ENCODE data around the gene PPT2.
"Not testable (repeated sequence)": the region's sequence is repeated elsewhere in the genome, so short reads cannot be mapped to it uniquely, and the experiment has no call there.

The PPT2 gene

DNA sequence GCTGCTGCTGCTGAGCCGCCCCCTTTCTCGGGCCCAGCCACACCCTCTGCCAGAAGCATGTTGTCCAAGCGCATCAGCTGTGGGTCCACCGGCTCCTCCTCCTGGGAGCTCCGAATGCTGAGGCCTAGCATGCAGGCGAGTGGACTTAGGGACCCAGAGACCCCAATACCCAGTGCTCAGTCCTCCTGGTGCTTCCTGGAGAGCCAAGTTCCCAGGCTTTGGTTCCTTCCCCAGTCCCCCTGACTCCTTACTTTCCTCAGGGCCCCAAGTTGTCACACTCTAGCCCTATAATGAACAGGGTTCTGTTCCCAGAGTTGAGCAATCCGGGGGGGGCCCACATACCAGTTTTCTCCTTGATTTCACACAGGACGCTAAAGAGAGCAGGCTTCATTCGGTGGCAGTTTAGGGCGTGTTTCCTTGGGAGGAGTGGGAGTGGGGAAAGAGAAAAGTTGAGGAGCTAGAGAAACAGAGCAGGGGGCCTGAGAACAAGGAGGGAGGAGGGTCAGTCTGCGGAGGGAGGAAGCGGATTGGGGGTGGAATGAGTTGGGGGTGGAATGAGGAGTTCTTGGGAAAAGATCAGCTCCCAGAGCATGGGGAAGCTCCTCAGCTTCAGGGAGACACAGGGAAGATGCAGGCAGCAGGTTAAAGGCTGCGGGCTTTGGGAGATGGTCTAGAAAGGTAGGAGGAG lies 34.6 kb downstream of the PPT2 start:
- Histone ChIP-seq H3K27me3 (ENCODE audit: control insufficient read depth in 5 of 5, insufficient read depth in 4 of 5, low read length in 5 of 5) (no peaks in the 10 kb centered on the region), H3K4me1 (ENCODE audit: control insufficient read depth in 5 of 5, insufficient read depth in 5 of 5, low read length in 5 of 5) (peaks cover 13 to 76% (median 61%) of the 10 kb centered on the region in 5 donors), H3K27ac (ENCODE audit: low read depth, low read length) (peak overlapping the region; percentile 97), H3K9me3 (ENCODE audit: control insufficient read depth in 5 of 5, low read length in 5 of 5) (no peaks in the 10 kb centered on the region), H3K9ac (ENCODE audit: low read length in 5 of 5) (peak overlapping the region; percentile 73 to 87 (median 85)), H3K36me3 (ENCODE audit: control insufficient read depth in 5 of 5, insufficient read depth in 5 of 5, low read length in 5 of 5) (peaks cover 0 to 31% (median 17%) of the 10 kb centered on the region in 5 donors), H3K4me3 (ENCODE audit: low read depth in 1 of 5, low read length in 5 of 5) (peak overlapping the region; percentile 35 to 76 (median 68))

DNA sequence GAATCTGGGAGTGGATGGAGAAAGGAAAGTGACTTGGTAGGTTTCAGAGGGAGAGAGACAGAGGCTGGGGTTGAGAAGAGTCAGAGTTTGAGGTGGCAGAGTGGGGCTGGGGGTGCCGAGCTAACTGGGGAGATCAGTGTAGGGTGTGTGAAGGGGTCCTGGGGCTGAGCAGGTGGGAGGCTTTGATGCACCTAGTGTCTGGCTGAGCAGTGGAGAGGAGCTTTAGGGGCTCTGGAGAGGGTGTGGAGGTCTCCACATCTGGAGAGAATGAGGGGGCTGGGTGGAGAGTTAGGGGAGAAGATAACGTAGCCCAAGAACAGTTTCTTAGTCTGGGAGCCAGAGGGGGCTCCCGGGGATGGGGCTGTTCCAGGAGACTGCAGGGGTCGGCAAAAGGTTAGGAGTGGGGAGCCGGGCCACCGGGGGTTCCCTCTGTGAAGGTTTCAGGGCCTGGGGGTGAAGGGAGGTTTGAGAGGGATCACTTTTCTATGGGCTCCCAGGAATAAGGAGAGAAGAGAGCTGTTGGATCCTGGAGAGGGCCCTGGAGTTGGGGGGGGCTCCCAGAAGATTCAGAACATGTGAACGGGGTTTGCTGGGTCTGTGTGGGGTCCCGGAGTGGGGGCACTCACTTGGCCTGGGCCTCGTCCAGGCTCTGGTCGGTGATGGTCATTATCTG lies 35.3 kb downstream of the PPT2 start:
- Histone ChIP-seq H3K27me3 (ENCODE audit: control insufficient read depth in 5 of 5, insufficient read depth in 4 of 5, low read length in 5 of 5) (no peaks in the 10 kb centered on the region), H3K9ac (ENCODE audit: low read length in 5 of 5) (peak overlapping the region; percentile 73 to 87 (median 85)), H3K27ac (ENCODE audit: low read depth, low read length) (peak overlapping the region; percentile 97), H3K4me1 (ENCODE audit: control insufficient read depth in 5 of 5, insufficient read depth in 5 of 5, low read length in 5 of 5) (peaks cover 13 to 71% (median 54%) of the 10 kb centered on the region in 5 donors), H3K36me3 (ENCODE audit: control insufficient read depth in 5 of 5, insufficient read depth in 5 of 5, low read length in 5 of 5) (peaks cover 0 to 24% (median 16%) of the 10 kb centered on the region in 5 donors), H3K9me3 (ENCODE audit: control insufficient read depth in 5 of 5, low read length in 5 of 5) (no peaks in the 10 kb centered on the region), H3K4me3 (ENCODE audit: low read depth in 1 of 5, low read length in 5 of 5) (peak overlapping the region; percentile 35 to 76 (median 68))

GRCh38 chr6:32189742-32190053 lies 35.8 kb downstream of the PPT2 start:
- H3K4me3 ChIP-seq (ENCODE audit: low read depth in 1 of 5, low read length in 5 of 5), result peak overlapping the region; percentile 35 to 76 (median 68)
- peak overlapping the region; percentile 97 for H3K27ac ChIP-seq (ENCODE audit: low read depth, low read length)
- no peaks in the 10 kb centered on the region for H3K27me3 ChIP-seq (ENCODE audit: control insufficient read depth in 5 of 5, insufficient read depth in 4 of 5, low read length in 5 of 5)
- H3K9me3 ChIP-seq (ENCODE audit: control insufficient read depth in 5 of 5, low read length in 5 of 5), result no peaks in the 10 kb centered on the region
- peaks cover 13 to 73% (median 59%) of the 10 kb centered on the region in 5 donors for H3K4me1 ChIP-seq (ENCODE audit: control insufficient read depth in 5 of 5, insufficient read depth in 5 of 5, low read length in 5 of 5)
- H3K36me3 ChIP-seq (ENCODE audit: control insufficient read depth in 5 of 5, insufficient read depth in 5 of 5, low read length in 5 of 5), result peaks cover 0 to 22% (median 16%) of the 10 kb centered on the region in 5 donors
- H3K9ac ChIP-seq (ENCODE audit: low read length in 5 of 5), result peak overlapping the region; percentile 73 to 87 (median 85)

- Histone ChIP-seq H3K36me3 (ENCODE audit: control insufficient read depth in 5 of 5, insufficient read depth in 5 of 5, low read length in 5 of 5) (peaks cover 0 to 22% (median 16%) of the 10 kb centered on the region in 5 donors), H3K4me3 (ENCODE audit: low read depth in 1 of 5, low read length in 5 of 5) (peak within 1 kb of the TSS; percentile 62 to 77 (median 68)), H3K9ac (ENCODE audit: low read length in 5 of 5) (peak within 1 kb of the TSS; percentile 73 to 96 (median 92)), H3K27me3 (ENCODE audit: control insufficient read depth in 5 of 5, insufficient read depth in 4 of 5, low read length in 5 of 5) (no peaks in the 10 kb centered on the region), H3K9me3 (ENCODE audit: control insufficient read depth in 5 of 5, low read length in 5 of 5) (no peaks in the 10 kb centered on the region), H3K27ac (ENCODE audit: low read depth, low read length) (peak within 1 kb of the TSS; percentile 97), H3K4me1 (ENCODE audit: control insufficient read depth in 5 of 5, insufficient read depth in 5 of 5, low read length in 5 of 5) (peaks cover 18 to 79% (median 65%) of the 10 kb centered on the region in 5 donors)
Measured at GRCh38 chr6:32190054-32190851, 36.3 kb downstream of the PPT2 start, which contains the start of gene PBX2. Gene PBX2 (minus strand): TSS chr6:32190202. CDS start chr6:32189915, 287 bp downstream.

DNA sequence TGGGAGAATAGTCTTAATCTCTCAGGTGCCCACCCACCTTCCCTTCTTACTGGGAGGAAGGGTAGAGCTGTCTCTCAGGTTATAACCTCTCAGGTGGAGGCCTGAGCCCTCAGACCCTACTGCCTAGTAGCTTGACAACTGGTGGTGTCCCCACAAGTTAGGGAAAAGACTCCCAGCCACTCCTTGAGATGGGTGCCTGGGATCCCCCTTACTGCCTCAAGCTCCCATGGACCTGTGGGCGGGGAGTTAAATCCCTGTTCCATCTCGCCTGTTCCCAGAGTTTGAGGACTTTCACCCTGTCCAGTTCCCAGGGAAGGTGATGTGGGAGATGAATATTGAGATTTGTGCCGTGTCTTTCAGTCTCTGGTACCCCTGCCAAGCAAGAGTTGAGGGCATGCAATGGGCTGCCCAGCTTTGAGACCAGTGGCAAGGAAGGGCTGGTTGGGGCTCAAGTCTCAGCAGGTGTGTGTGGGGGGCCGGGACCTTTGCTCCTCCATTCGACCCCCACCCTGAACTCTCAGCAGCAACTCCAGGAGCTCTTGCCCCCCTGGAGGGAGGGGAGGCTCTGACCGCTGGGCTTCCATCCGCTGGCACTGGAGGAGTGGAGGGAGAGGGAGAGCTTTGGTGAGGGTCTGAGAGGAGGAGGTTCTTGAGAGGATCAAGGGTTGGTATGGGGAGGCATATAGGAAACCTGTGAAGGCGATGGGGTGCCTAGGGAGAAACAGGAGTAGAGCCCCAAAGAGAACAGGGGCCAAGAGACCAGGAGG lies 37.2 kb downstream of the PPT2 start:
- Histone ChIP-seq H3K4me1 (ENCODE audit: control insufficient read depth in 5 of 5, insufficient read depth in 5 of 5, low read length in 5 of 5) (peaks cover 22 to 79% (median 65%) of the 10 kb centered on the region in 5 donors), H3K9ac (ENCODE audit: low read length in 5 of 5) (peak overlapping the region; percentile 73 to 96 (median 92)), H3K27me3 (ENCODE audit: control insufficient read depth in 5 of 5, insufficient read depth in 4 of 5, low read length in 5 of 5) (peaks cover 0 to under 1% (median 0%) of the 10 kb centered on the region in 5 donors), H3K9me3 (ENCODE audit: control insufficient read depth in 5 of 5, low read length in 5 of 5) (no peaks in the 10 kb centered on the region), H3K36me3 (ENCODE audit: control insufficient read depth in 5 of 5, insufficient read depth in 5 of 5, low read length in 5 of 5) (peaks cover 0 to 20% (median 16%) of the 10 kb centered on the region in 5 donors), H3K27ac (ENCODE audit: low read depth, low read length) (peak overlapping the region; percentile 97), H3K4me3 (ENCODE audit: low read depth in 1 of 5, low read length in 5 of 5) (peak overlapping the region; percentile 43 to 77 (median 67))

DNA sequence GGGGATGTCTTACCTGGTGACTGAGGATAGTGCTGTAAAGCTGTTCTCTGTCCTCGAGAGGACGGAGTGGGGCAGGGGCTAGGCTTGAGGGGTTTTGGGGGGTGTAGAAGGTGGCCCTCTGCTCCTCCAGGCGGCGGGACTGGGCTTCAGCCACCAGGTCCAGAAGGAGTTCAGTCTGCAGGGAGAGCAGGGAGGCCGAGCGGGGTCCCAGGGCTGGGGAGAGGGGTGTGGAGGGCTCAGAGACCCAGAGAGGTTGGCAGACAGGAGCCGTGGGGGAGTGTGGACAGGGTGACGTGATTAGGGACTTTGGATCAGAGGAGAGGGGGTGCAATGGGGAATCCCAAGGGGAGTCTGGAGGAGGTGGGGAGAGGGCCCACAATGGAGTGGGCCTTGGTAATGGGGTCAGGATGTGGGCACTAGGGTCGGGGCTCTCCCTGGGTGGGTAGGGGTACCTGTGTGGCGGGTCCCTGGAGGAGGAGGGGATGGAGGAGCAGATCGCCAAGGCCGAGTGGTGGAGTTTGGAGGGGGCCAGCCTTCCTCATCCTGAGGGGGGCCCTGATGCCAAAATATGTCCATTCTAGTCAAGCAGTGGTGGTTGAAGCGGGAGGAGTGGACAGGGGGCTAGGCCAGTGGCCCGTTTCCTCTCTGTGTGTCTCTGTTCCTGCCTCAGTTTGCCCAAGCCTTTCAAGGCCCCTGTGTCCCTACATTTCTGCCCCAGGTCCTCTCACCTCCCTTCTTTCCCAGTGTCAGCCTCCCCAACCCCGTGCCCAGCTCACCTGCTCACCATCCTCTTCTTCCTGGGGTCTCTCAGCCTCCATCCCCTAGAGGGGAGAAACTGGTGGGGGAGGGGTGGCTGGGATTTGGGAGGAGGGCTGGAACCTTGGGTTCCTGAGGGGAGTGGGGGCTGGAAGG lies 38.0 kb downstream of the PPT2 start:
- peak overlapping the region; percentile 97 for H3K27ac ChIP-seq (ENCODE audit: low read depth, low read length)
- H3K9me3 ChIP-seq (ENCODE audit: control insufficient read depth in 5 of 5, low read length in 5 of 5), result no peaks in the 10 kb centered on the region
- peaks cover 0 to 4% (median 0%) of the 10 kb centered on the region in 5 donors for H3K27me3 ChIP-seq (ENCODE audit: control insufficient read depth in 5 of 5, insufficient read depth in 4 of 5, low read length in 5 of 5)
- peaks cover 28 to 79% (median 65%) of the 10 kb centered on the region in 5 donors for H3K4me1 ChIP-seq (ENCODE audit: control insufficient read depth in 5 of 5, insufficient read depth in 5 of 5, low read length in 5 of 5)
- peaks cover 0 to 12% (median 10%) of the 10 kb centered on the region in 5 donors for H3K36me3 ChIP-seq (ENCODE audit: control insufficient read depth in 5 of 5, insufficient read depth in 5 of 5, low read length in 5 of 5)
- peak overlapping the region; percentile 55 to 67 (median 58) for H3K4me3 ChIP-seq (ENCODE audit: low read depth in 1 of 5, low read length in 5 of 5)
- peak overlapping the region in 3 of 5 donors; percentile 60 to 96 (median 79) for H3K9ac ChIP-seq (ENCODE audit: low read length in 5 of 5)

DNA sequence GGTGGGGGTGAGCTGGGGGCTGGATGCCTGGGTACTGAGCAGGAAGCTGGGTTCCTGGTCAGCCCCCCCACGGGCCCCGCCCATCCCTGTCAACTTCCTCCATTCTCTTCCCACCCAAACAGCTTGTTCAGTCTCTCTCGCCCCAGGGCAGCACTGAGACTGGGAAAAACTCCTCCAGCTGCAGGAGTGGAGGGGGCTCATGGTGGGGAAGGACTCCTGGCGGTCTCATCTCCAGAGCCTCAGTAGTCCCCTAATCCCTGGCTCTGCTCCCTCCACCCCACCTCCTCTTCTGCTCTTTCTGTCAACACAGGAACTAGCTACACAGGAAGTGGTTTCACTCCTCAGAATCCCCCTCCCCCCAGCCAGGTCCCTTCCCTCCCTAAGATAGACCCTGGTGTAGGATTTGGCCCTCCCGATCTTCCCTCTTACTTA lies 38.7 kb downstream of the PPT2 start, which contains the start of gene GPSM3:
GPSM3 (minus strand) TSS at position 36 of the 432 bp plus-strand sequence. CDS start 130 bp downstream, outside the sequence.
- H3K36me3 ChIP-seq (ENCODE audit: control insufficient read depth in 5 of 5, insufficient read depth in 5 of 5, low read length in 5 of 5), result peaks cover 0 to 5% (median 3%) of the 10 kb centered on the region in 5 donors
- no peaks in the 10 kb centered on the region for H3K9me3 ChIP-seq (ENCODE audit: control insufficient read depth in 5 of 5, low read length in 5 of 5)
- peaks cover 0 to 4% (median 0%) of the 10 kb centered on the region in 5 donors for H3K27me3 ChIP-seq (ENCODE audit: control insufficient read depth in 5 of 5, insufficient read depth in 4 of 5, low read length in 5 of 5)
- H3K4me1 ChIP-seq (ENCODE audit: control insufficient read depth in 5 of 5, insufficient read depth in 5 of 5, low read length in 5 of 5), result peaks cover 30 to 79% (median 66%) of the 10 kb centered on the region in 5 donors
- peak within 1 kb of the TSS in 4 of 5 donors; percentile 60 to 96 (median 70) for H3K9ac ChIP-seq (ENCODE audit: low read length in 5 of 5)
- peak within 1 kb of the TSS; percentile 97 for H3K27ac ChIP-seq (ENCODE audit: low read depth, low read length)
- H3K4me3 ChIP-seq (ENCODE audit: low read depth in 1 of 5, low read length in 5 of 5), result peak within 1 kb of the TSS; percentile 55 to 67 (median 66)

- peaks cover 30 to 76% (median 61%) of the 10 kb centered on the region in 5 donors for H3K4me1 ChIP-seq (ENCODE audit: control insufficient read depth in 5 of 5, insufficient read depth in 5 of 5, low read length in 5 of 5)
- H3K27ac ChIP-seq (ENCODE audit: low read depth, low read length), result peak overlapping the region; percentile 97
- H3K9ac ChIP-seq (ENCODE audit: low read length in 5 of 5), result peak overlapping the region in 1 of 5 donors; percentile 61
- not testable (repeated sequence) for H3K27me3 ChIP-seq (ENCODE audit: control insufficient read depth in 5 of 5, insufficient read depth in 4 of 5, low read length in 5 of 5); H3K9me3 ChIP-seq (ENCODE audit: control insufficient read depth in 5 of 5, low read length in 5 of 5); H3K36me3 ChIP-seq (ENCODE audit: control insufficient read depth in 5 of 5, insufficient read depth in 5 of 5, low read length in 5 of 5)
- H3K4me3 ChIP-seq (ENCODE audit: low read depth in 1 of 5, low read length in 5 of 5), result peak overlapping the region in 4 of 5 donors; percentile 27 to 67 (median 49)
Measured at GRCh38 chr6:32193096-32193495, 39.2 kb downstream of the PPT2 start.

Data from subcutaneous abdominal adipose tissue (tissue), 5 donors.